Cerebellar cortex (tissue), 1 donor: ENCODE data around the gene AGPAT4.
"Not testable (repeated sequence)": the region's sequence is repeated elsewhere in the genome, so short reads cannot be mapped to it uniquely, and the experiment has no call there.

Source experiments
- DNase-seq: peaks from one replicate; pipeline ENCODE4 v3.0.0-alpha.2; 2015; ENCODE audit warnings: low spot score

AGPAT4 gene, protein sequence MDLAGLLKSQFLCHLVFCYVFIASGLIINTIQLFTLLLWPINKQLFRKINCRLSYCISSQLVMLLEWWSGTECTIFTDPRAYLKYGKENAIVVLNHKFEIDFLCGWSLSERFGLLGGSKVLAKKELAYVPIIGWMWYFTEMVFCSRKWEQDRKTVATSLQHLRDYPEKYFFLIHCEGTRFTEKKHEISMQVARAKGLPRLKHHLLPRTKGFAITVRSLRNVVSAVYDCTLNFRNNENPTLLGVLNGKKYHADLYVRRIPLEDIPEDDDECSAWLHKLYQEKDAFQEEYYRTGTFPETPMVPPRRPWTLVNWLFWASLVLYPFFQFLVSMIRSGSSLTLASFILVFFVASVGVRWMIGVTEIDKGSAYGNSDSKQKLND

GRCh38 chr6:161273752-161274487, at the start of gene AGPAT4:
AGPAT4 (minus strand) TSS chr6:161274061; CDS start chr6:161232213, 41,848 bp downstream.
- peak; percentile 97 for DNase-seq

DNA sequence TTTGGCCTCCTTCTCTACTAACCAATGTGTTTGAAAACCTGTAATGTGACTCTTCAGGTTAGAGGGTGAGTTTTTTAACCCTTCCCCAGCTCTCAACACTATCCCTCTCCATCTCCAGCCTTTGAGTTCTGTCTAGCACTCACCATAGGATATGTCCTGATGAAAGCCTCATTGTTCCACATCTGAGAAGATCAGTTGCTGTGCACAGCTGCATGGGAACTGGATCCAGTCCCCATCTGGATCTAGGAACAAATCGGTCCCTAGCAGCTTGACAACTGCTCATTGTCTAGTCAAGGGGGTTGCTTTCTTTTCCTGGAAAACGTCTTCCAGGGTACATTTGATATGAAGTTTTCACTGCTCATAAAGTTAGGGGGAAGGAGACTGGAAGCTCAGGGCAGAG, 45.4 kb upstream of the AGPAT4 start:
- no peak for DNase-seq

GRCh38 chr6:161318456-161318855, 44.6 kb upstream of the AGPAT4 start:
- DNase-seq, result no peak

- DNase-seq, result no peak
Measured at GRCh38 chr6:161316531-161316930, 42.7 kb upstream of the AGPAT4 start.

DNA sequence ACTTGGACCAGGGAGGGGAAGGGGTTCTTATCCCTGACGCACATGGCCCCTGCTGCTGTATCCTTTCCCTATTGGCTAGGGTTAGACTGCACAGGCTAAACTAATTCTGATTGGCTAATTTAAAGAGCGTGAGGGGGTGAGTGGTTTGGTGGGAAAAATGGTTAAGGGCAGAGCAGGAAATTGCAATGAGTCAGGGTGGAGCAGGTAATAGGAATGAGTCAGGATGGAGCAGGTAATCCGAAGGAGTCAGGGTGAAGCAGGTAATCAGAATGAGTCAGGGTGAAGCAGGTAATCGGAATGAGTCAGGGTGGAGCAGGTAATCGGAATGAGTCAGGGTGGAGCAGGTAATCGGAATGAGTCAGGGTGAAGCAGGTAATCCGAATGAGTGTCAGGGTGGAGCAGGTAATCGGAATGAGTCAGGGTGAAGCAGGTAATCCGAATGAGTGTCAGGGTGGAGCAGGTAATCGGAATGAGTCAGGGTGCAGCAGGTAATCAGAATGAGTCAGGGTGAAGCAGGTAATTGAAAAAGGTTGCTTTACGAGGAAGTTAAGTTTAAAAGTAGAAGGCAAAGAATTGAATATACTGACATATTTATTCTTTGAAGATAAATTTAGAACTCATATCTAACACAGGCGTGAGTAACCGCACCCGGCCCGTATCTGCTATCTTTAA, 41.5 kb upstream of the AGPAT4 start:
- not testable (repeated sequence) for DNase-seq

GRCh38 chr6:161314541-161315245, 40.8 kb upstream of the AGPAT4 start:
- DNase-seq, result not testable (repeated sequence)

GRCh38 chr6:161313940-161314509, 40.2 kb upstream of the AGPAT4 start:
- DNase-seq, result no peak

DNA sequence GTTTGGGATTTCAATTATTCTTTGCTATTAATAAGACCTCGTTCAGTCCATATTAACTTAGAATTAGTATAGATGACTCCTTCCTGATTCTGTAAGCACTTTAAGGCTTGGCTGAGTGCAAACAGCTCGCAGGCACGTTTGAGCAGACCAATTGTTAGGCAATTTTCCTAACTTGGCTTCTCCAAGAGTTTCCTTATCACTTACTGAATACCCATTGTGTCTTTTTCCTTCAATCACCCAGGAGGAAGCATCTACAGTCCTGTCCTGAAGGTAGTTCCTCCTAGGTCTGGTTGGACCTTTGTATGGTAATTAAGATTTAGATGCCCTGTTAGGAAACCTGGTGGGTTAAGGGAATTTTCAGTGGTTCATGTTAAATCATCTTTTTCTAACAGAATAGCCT, 39.6 kb upstream of the AGPAT4 start:
- not testable (repeated sequence) for DNase-seq

DNA sequence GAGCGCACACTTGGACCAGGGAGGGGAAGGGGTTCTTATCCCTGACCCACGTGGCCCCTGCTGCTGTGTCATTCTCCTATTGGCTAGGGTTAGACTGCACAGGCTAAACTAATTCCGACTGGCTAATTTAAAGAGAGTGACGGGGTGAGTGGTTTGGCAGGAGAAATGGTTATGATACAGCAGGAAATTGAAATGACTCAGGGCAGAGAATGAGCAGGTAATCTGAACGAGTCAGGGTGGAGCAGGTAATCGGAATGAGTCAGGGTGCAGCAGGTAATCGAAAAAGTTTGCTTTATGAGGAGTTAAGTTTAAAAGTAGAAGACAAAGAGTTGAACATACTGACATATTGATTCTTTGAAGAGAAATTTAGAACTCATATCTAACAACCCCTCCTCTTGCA, 35.9 kb upstream of the AGPAT4 start:
- not testable (repeated sequence) for DNase-seq

GRCh38 chr6:161308075-161308655, 34.3 kb upstream of the AGPAT4 start:
- DNase-seq, result no peak

GRCh38 chr6:161305860-161306259, 32.0 kb upstream of the AGPAT4 start:
- no peak for DNase-seq

- DNase-seq, result no peak
Measured at GRCh38 chr6:161303628-161304340, 29.9 kb upstream of the AGPAT4 start.

DNA sequence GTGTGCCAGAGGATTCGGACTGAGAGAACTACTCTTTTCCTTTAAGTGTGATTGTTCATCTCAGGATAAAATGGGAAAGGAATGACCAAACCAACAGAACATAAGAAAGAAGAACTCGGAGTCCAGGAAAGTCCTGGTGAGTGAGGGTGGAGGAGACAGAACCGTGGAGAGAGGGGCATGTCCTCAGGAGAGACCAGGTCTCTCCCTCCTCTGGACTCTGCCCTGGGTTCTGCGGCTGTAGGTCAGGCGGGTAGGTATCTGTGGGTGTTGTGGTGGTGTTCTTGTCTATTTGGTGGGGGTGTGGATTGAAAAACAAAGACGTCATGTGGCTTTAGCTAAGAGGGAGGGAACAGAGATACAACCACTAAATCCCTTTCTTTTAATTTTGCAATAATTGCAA, 29.1 kb upstream of the AGPAT4 start:
- DNase-seq, result no peak

DNA sequence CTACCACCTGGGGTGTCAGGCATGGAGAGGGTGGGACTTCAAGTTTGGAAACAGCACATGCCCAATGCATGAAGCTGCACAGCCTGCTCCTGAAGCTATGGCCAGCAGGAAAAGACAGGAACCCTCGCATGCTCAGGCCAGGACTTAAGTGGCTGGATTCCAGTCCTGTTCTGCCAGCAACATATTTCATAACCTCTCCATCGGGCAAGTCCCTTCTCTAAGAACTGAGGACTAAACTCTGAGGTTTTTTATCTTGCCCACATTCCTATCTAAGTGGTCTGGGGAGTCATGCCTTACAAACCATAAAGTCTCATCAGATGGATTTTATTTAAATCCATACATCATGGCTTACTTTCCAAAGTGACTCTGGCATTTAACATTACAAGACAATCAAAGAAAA, 27.5 kb upstream of the AGPAT4 start:
- DNase-seq, result no peak

DNA sequence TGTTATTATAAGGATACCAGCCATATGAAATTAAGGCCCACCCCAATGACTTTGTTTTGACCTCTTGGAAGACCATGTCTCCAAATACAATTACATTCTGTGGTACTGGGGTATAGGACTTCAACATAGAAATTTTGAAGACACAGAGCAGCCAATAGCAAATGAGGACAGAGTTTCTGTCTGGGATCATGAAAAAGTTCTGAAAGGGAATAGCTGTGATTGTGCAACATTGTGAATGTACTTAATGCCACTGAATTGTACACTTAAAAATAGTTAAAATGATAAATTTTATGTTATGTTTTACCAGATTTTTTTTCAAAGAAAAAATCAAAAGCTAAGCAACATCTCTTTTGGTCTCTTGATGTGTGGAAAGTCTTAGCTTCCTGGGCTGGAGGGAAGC, 27.0 kb upstream of the AGPAT4 start:
- no peak for DNase-seq

- DNase-seq, result no peak
Measured at GRCh38 chr6:161299726-161300125, 25.9 kb upstream of the AGPAT4 start.

- no peak for DNase-seq
Measured at GRCh38 chr6:161295784-161296183, 21.9 kb upstream of the AGPAT4 start.

GRCh38 chr6:161292650-161293281, 18.9 kb upstream of the AGPAT4 start:
- no peak for DNase-seq

DNA sequence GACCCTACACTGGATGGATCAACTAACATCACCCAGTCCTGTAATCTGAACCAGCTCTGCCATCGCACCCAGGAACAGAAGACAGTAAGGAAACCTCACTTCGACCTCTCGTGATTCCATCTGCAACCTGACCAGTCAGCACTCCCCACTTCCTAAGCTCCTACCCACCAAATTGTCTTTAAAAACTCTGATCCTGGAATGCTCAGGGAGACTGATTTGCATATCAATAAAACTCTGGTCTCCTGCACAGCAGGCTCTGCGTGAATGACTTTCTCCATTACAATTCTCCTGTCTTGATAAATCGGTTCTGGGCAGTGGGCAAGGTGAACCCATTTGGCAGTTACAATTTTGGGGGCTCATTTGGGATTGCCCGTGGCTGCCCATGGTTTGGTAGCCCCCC, 18.3 kb upstream of the AGPAT4 start:
- DNase-seq, result no peak

DNA sequence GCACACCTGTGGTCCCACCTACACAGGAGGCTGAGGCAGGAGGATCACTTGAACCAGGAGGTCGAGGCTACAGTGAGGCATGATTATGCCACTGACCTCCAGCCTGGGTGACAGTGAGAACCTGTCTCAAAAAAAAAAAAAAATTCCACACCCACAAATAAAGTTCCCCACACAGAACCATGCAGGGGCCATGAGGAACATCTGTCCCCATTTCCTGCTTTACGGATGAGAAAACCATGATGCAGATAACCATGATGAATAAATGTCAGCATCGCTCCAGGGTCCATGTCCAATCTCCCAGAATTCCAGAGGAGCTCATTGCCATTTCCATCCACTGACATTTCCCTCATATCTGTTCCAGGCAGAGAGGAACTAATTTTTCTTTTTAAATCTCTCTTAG, 16.9 kb upstream of the AGPAT4 start:
- DNase-seq, result no peak
